ENCODE results near the gene CFP.
"Not testable (repeated sequence)": the region's sequence is repeated elsewhere in the genome, so short reads cannot be mapped to it uniquely, and the experiment has no call there.

CFP gene

GRCh38 chrX:47629419-47630200 lies at the start of gene CFP:
Gene CFP, minus strand, starts transcription at chrX:47629930. Its CDS starts 86 bp downstream, at chrX:47629844.
- no peak for DNase-seq (ENCODE audit: low read depth in 2 of 2, low spot score in 1 of 2)

DNA sequence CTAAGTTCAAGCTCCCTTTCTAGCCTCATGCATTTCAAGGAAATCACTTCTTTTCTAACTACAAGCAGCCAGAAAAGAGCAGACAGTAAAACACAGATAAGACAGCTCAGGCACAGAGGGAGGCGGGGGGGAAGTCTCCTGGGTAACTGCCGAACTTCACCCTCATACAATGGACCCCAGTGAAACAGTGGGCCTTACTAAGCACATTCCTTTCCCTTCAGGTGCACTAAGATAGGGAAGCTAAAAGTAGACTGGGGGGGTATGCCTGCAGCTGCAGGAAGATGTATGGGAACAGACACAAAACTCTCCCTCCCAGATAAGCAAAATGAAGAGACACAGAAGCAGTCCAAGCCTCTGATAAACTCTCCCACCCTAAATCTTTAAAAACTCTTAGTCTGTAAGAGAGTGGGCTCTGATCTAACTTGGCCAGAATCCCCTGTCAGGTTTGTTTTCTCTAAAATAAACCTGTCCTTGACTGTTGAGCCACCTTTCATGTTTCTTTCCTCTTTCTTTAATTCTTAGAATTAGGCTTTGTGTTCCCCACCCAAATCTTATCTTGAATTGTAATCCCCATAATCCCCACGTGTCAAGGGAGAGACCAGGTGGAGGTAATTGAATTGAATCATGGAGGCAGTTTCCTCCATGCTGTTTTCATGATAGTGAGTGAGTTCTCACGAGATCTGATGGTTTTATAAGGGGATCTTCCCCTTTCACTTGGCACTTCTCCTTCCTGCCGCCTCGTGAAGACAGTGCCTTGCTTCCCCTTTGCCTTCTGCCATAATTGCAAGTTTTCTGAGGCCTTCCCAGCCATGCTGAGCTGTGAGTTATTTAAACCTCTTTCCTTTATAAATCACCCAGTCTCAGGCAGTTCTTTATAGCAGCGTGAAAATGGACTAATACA lies 46.5 kb upstream of the CFP start:
- DNase-seq (ENCODE audit: low read depth in 2 of 2, low spot score in 1 of 2): not testable (repeated sequence)

- no peak for DNase-seq (ENCODE audit: low read depth in 2 of 2, low spot score in 1 of 2)
These were observed 45.0 kb upstream of the CFP start for GRCh38 chrX:47674776-47675175.

- not testable (repeated sequence) for DNase-seq (ENCODE audit: low read depth in 2 of 2, low spot score in 1 of 2)
These were observed 36.1 kb upstream of the CFP start for GRCh38 chrX:47665797-47666196.

DNA sequence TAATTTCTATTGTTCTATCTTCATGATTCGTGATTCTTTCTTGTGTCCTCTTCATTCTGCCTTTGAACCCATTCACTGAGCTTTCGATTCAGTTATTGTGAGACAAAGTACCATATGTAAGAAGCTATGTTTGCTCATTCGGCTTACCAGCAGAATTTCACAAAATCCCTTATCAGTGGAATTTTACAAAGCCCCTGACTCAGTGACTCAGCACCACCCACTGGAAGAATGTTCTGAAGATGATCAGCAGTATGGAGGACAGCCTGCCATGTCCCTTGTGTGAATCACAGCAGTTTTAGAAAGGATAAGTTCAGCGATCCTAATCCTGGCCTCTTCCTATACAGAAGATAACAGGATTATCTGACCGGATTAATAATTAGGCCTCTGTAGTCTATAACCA lies 35.0 kb upstream of the CFP start:
- no peak for DNase-seq (ENCODE audit: low read depth in 2 of 2, low spot score in 1 of 2)

DNA sequence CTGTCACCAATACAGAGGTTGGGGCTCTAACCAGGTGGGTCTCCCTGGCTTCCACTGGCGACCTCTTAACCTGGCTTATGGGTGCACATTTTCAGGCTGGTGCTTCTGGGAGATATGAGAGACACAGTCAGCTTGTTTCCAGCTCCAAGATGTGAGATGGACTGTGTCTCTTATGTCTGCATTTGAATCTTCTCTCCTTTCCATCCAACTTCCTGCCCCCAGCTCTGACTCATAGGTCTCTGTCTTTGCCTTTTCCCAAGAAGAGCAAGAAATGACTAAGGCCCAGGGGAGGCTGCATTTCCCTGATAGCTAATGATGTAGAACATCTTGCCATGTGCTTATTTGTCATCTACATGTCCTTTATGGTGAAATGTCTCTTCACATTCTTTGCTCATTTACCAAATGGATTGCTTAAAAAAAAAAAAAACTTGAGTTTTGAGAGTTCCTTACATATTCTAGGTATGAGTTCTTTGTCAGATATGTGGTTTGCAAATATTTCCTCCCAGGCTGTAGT lies 32.5 kb upstream of the CFP start:
- DNase-seq (ENCODE audit: low read depth in 2 of 2, low spot score in 1 of 2): no peak

DNA sequence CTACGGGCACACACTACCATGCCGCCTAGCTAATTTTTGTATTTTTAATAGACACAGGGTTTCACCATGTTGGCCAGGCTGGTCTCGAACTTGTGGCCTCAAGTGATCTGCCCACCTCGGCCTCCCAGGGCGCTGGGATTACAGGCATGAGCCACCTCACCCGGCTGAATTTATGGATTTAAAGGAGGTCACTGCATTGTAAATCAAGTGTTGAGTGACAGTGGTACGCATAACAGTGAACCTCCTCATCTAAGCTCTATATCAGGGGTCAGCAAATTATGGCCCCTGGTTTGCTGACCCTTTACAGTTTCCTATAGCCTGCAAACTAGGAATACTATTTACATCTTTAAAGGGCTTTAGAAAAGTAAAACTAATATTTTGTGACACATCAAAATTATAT lies 31.8 kb upstream of the CFP start:
- DNase-seq (ENCODE audit: low read depth in 2 of 2, low spot score in 1 of 2): no peak

- no peak for DNase-seq (ENCODE audit: low read depth in 2 of 2, low spot score in 1 of 2)
These were observed 29.6 kb upstream of the CFP start for GRCh38 chrX:47659421-47659726.

DNA sequence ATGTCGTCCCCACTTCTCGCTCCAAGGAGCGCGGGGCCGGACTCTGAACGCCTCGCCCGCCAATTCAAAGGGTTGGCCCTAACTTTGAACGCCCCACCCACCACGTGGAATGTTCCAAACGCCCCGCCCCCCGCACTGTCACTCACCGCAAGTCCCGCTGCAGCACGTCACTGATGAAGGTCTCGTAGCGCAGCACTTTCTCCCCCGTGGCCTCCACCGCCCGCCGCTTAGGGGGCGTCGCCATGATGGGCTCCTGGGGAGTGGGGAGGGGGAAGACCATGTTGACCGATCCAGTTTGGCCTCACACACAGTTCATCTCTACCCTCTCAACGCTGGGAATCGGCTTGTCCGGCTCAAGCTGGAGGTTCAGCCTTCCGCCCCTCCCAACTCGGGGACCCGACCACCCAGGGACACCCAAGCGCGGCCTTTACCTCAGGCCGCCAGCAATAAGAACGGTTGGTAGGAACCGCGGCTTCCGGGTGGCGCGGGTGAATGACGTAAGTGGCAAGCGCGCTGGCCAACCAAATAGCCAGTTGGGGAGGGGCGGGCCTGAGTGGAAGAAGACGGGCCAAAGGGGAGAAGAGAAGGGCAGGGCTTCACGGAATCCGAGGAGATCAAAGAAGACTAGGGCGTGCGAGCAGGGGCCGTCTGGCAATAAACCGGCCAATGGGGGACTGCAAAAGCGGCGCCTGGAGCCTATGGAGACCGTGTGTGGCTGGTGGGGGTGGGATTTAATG lies 29.1 kb upstream of the CFP start, which contains the start of gene UXT:
Gene UXT (minus strand): TSS at position 497 of the 737 bp plus-strand sequence. CDS start 253 bp downstream, at position 244.
- DNase-seq (ENCODE audit: low read depth in 2 of 2, low spot score in 1 of 2): peak; percentile 75 to 83

DNA sequence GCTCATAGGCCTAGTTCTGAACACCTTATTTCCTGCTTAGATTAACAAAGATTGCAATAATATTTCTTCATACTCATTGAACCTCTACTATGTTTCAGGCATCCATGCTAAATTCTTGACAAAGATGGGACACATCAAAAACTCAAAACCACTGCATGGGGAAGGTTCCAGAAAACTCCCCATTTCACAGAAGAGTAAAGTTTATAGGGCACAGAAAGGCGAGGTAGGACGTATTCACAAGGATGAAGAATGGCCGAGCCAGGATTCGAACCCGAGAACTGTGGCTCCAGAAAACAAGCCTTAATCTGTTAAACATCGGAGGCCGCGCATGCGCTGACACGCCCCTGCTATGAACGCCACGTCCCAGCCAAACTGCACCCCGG lies 28.6 kb upstream of the CFP start:
- no peak for DNase-seq (ENCODE audit: low read depth in 2 of 2, low spot score in 1 of 2)

DNA sequence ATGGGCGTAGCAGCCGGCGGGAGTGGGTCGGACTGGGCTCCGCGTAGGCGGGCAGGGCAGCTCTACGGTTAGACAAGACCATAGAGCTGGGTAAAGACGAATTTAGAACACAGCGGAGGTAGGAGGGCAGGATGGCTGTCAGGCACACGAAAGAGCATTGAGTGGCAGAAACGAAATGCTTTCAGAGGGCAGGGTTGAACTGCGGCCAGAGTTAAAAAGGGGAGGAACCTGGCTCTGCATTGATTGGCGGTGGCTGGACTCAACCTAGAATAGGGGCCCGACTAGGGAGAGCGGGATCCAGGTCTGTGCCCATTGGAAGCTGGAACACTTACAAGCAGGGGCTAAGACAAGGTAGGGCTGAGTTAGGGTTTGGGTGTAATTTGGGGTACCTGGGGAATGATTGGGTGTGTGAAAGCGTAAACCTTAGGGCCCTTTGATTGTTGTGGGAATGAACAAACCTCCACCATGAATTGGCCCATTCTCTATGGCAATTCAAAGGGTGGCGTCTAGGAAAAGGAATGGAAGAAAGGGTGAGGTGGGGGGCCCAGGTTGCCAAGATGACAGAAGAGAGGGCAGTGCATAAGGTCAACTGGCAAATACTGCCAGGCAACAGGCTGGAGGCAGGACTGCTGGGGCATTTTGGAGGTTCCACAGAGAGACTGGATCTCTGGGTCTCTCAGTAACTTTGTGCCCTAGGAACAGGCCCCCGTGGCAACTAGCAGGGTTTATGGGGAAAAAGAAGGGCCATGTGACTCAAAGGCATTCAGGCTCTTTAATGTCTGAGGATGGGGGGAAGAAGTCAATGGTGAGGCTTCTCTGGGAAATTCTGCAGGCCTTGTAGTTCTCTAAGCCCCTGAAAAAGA lies 21.5 kb upstream of the CFP start:
- DNase-seq (ENCODE audit: low read depth in 2 of 2, low spot score in 1 of 2): no peak

- DNase-seq (ENCODE audit: low read depth in 2 of 2, low spot score in 1 of 2): peak; percentile 59 to 72
These were observed 20.7 kb upstream of the CFP start, which contains the start of gene ELK1 for GRCh38 chrX:47650164-47651042. Gene ELK1, minus strand, starts transcription at chrX:47650563. Its CDS starts 9,122 bp downstream, at chrX:47641441.

DNA sequence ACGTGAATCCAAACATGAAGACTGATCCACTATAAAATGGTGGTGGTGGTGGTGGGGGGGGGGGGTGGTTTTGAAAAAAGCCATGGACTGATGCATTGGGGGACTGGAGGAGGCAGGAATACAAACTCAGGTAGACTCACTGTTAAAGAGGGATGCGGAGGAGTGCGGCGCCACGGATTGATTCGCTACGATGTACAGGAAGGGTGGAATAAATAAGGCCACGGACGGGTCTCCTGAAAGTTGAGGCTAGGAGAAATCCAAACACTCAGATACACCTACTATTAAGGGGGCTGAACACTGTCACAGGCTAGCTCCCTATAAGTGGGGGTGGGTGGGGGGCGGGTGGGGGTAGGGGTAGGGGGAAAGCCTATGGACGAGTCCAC lies 20.0 kb upstream of the CFP start:
- DNase-seq (ENCODE audit: low read depth in 2 of 2, low spot score in 1 of 2): no peak

GRCh38 chrX:47649271-47649670 lies 19.5 kb upstream of the CFP start:
- no peak for DNase-seq (ENCODE audit: low read depth in 2 of 2, low spot score in 1 of 2)

DNA sequence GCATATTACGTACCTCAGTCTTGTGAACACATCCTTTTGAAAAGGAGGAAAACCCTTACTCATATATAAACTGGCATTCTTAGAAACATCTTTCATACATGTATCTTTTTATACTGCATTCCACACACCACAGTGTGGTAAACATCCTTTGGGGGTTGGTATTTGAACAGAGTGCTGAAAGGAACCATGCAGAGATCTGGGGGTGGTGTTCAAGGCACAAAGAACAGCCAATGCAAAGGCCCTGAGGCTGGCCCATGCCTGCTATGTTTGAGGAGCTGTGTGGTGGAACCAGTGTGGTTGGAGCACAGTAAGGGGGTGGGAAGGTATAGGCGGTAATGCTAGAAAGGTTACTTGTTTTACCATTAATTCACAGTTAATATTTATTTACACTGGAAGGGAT lies 18.6 kb upstream of the CFP start:
- no peak for DNase-seq (ENCODE audit: low read depth in 2 of 2, low spot score in 1 of 2)

DNA sequence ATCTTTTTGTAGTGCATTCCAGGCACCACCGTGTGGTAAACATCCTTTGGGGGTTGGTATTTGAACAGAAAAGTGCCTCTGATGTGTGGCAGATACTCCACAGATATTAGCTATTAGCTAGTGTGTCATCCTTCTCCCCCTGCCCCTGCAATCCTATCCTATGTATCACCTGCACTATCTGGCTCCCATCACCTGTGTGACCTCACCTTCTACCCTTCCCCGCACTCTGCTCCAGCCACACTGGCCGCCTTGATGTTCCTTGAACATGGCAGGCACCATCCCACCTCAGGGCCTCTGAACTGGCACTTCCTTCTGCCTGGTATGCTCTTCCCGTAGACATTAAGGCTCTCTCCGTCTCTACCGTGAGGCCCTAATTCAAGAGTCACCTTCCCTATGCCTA lies 16.9 kb upstream of the CFP start:
- no peak for DNase-seq (ENCODE audit: low read depth in 2 of 2, low spot score in 1 of 2)

- no peak for DNase-seq (ENCODE audit: low read depth in 2 of 2, low spot score in 1 of 2)
These were observed 15.8 kb upstream of the CFP start for GRCh38 chrX:47645530-47645929.

- no peak for DNase-seq (ENCODE audit: low read depth in 2 of 2, low spot score in 1 of 2)
These were observed 14.9 kb upstream of the CFP start for GRCh38 chrX:47644557-47645091.

GRCh38 chrX:47643926-47644325 lies 14.2 kb upstream of the CFP start:
- DNase-seq (ENCODE audit: low read depth in 2 of 2, low spot score in 1 of 2): no peak

Data from stimulated activated CD8-positive, alpha-beta memory T cell treated with anti-CD3 and anti-CD28 coated beads, Interleukin-4, amount 100 ng/mL, for 1 hour (primary cell).